ENCODE data around the gene GGN. TPM values are rescaled to one million over a fixed set of nuclear protein-coding genes. Genes with fewer than 3 reads are reported as not detected.

Gene GGN
- total RNA-seq, 8 experiments from 2014 or later, result 0.41 to 3.2 (median 1.5) TPM

GRCh38 chr19:38392707-38393308 lies 5.0 kb upstream of the GGN start:
- ATAC-seq (replicated peaks in 6 of 8), result peak in 1 of 8 experiments; percentile 4
- no peak overlapping the region for H3K27ac ChIP-seq
- WGBS, 10 experiments, result 20 to 100% (median 70%) methylated on average over 1 to 6 of the region's 6 CpGs; no CpG with 5 or more reads in 1 of the 10 experiments
- no peak overlapping the region for H3K4me3 ChIP-seq
- in situ Hi-C loops (cut with MboI; ENCODE audit: low pct_unique_long_range_greater_than_20kb in 2 of 9, low sequenced_read_pairs in 9 of 9, unreplicated experiment in 9 of 9), result no loop called here
- peaks cover 4 to 5% of the 10 kb centered on the region in 2 donors for H3K4me1 ChIP-seq (replicated peaks in 1 of 2)

GRCh38 chr19:38391911-38392464 lies 4.2 kb upstream of the GGN start:
- no peak for ATAC-seq (replicated peaks in 6 of 8)
- 0 to 86% (median 68%) methylated on average over 1 to 4 of the region's 8 CpGs; no CpG with 5 or more reads in 5 of the 10 experiments for WGBS, 10 experiments

GRCh38 chr19:38389957-38390924 lies 2.4 kb upstream of the GGN start:
- WGBS, 10 experiments, result 0 to 40% (median 40%) methylated on average over 1 of the region's 22 CpGs; no CpG with 5 or more reads in 7 of the 10 experiments
- peak overlapping the region in 1 of 2 donors; percentile 6 for H3K27ac ChIP-seq
- in situ Hi-C loops (cut with MboI; ENCODE audit: low pct_unique_long_range_greater_than_20kb in 2 of 9, low sequenced_read_pairs in 9 of 9, unreplicated experiment in 9 of 9), result no loop called here
- no peak for ATAC-seq (replicated peaks in 6 of 8)
- peak overlapping the region; percentile 74 to 98 (median 77) for H3K4me3 ChIP-seq
- H3K4me1 ChIP-seq (replicated peaks in 1 of 2), result peaks cover 4 to 14% of the 10 kb centered on the region in 2 donors

More at GRCh38 chr19:38391911-38392464, 4.2 kb upstream of the GGN start:
- peaks cover 4 to 8% of the 10 kb centered on the region in 2 donors for H3K4me1 ChIP-seq (replicated peaks in 1 of 2)
- no peak overlapping the region for H3K27ac ChIP-seq
- in situ Hi-C loops (cut with MboI; ENCODE audit: low pct_unique_long_range_greater_than_20kb in 2 of 9, low sequenced_read_pairs in 9 of 9, unreplicated experiment in 9 of 9), result no loop called here
- no peak overlapping the region for H3K4me3 ChIP-seq

GRCh38 chr19:38389101-38389925 lies 1.5 kb upstream of the GGN start:
- WGBS, 10 experiments, result 0% methylated on average over 1 to 5 of the region's 28 CpGs; no CpG with 5 or more reads in 7 of the 10 experiments
- peak overlapping the region; percentile 74 to 98 (median 77) for H3K4me3 ChIP-seq
- H3K27ac ChIP-seq, result peak overlapping the region; percentile 67 to 80
- in situ Hi-C loops (cut with MboI; ENCODE audit: low pct_unique_long_range_greater_than_20kb in 2 of 9, low sequenced_read_pairs in 9 of 9, unreplicated experiment in 9 of 9), result no loop called here
- peak in 7 of 8 experiments; percentile 7 to 38 (median 12) for ATAC-seq (replicated peaks in 6 of 8)
- H3K4me1 ChIP-seq (replicated peaks in 1 of 2), result peaks cover 4 to 14% of the 10 kb centered on the region in 2 donors

- Histone ChIP-seq H3K27ac (peak within 1 kb of the TSS; percentile 67 to 80), H3K4me3 (peak within 1 kb of the TSS; percentile 74 to 98 (median 77)), H3K4me1 (replicated peaks in 1 of 2) (peaks cover 4 to 14% of the 10 kb centered on the region in 2 donors)
- 0 to 7% methylated on average over 2 to 3 of the region's 46 CpGs; no CpG with 5 or more reads in 8 of the 10 experiments for WGBS, 10 experiments
- in situ Hi-C loops (cut with MboI; ENCODE audit: low pct_unique_long_range_greater_than_20kb in 2 of 9, low sequenced_read_pairs in 9 of 9, unreplicated experiment in 9 of 9), result no loop called here
- ATAC-seq (replicated peaks in 6 of 8), result peak; percentile 0 to 46 (median 32)
Observed at GRCh38 chr19:38388349-38389100, 691 bp upstream of the GGN start, which contains the start of gene SPRED3. TSS of gene SPRED3 (plus strand) at chr19:38388697. CDS start at chr19:38390303, 1,606 bp downstream.

- ATAC-seq (replicated peaks in 6 of 8), result no peak
- in situ Hi-C loops (cut with MboI; ENCODE audit: low pct_unique_long_range_greater_than_20kb in 2 of 9, low sequenced_read_pairs in 9 of 9, unreplicated experiment in 9 of 9), result no loop called here
- Histone ChIP-seq H3K4me1 (replicated peaks in 1 of 2) (peaks cover 4 to 14% of the 10 kb centered on the region in 2 donors), H3K27ac (peak overlapping the region; percentile 67 to 80), H3K4me3 (peak overlapping the region; percentile 74 to 98 (median 77))
- 0 to 55% (median 11%) methylated on average over 1 to 5 of the region's 36 CpGs; no CpG with 5 or more reads in 5 of the 10 experiments for WGBS, 10 experiments
Observed at GRCh38 chr19:38386971-38387549, 774 bp downstream of the GGN start.

GRCh38 chr19:38386300-38386970 lies 1.4 kb downstream of the GGN start:
- H3K4me1 ChIP-seq (replicated peaks in 1 of 2), result peaks cover 4 to 14% of the 10 kb centered on the region in 2 donors
- no peak overlapping the region for H3K27ac ChIP-seq
- ATAC-seq (replicated peaks in 6 of 8), result no peak
- H3K4me3 ChIP-seq, result peak overlapping the region in 3 of 5 donors; percentile 74 to 98 (median 77)
- WGBS, 10 experiments, result 24 to 80% methylated on average over 1 to 5 of the region's 61 CpGs; no CpG with 5 or more reads in 8 of the 10 experiments
- in situ Hi-C loops (cut with MboI; ENCODE audit: low pct_unique_long_range_greater_than_20kb in 2 of 9, low sequenced_read_pairs in 9 of 9, unreplicated experiment in 9 of 9), result no loop called here

GRCh38 chr19:38385804-38386257 lies 2.0 kb downstream of the GGN start:
- H3K27ac ChIP-seq, result no peak overlapping the region
- WGBS, 10 experiments, result 94% methylated on average over 20 of the region's 40 CpGs; no CpG with 5 or more reads in 9 of the 10 experiments
- ATAC-seq (replicated peaks in 6 of 8), result no peak
- peaks cover 4 to 14% of the 10 kb centered on the region in 2 donors for H3K4me1 ChIP-seq (replicated peaks in 1 of 2)
- no peak overlapping the region for H3K4me3 ChIP-seq
- in situ Hi-C loops (cut with MboI; ENCODE audit: low pct_unique_long_range_greater_than_20kb in 2 of 9, low sequenced_read_pairs in 9 of 9, unreplicated experiment in 9 of 9), result no loop called here

GRCh38 chr19:38385057-38385803 lies 2.6 kb downstream of the GGN start:
- H3K4me3 ChIP-seq, result no peak overlapping the region
- no peak for ATAC-seq (replicated peaks in 6 of 8)
- WGBS, 10 experiments, result 76 to 100% (median 90%) methylated on average over 1 to 7 of the region's 40 CpGs; no CpG with 5 or more reads in 6 of the 10 experiments
- no peak overlapping the region for H3K27ac ChIP-seq
- in situ Hi-C loops (cut with MboI; ENCODE audit: low pct_unique_long_range_greater_than_20kb in 2 of 9, low sequenced_read_pairs in 9 of 9, unreplicated experiment in 9 of 9), result no loop called here
- peaks cover 4 to 14% of the 10 kb centered on the region in 2 donors for H3K4me1 ChIP-seq (replicated peaks in 1 of 2)

GRCh38 chr19:38384209-38385027 lies 3.4 kb downstream of the GGN start:
- no peak overlapping the region for H3K4me3 ChIP-seq
- no peak overlapping the region for H3K27ac ChIP-seq
- no peak for ATAC-seq (replicated peaks in 6 of 8)
- WGBS, 10 experiments, result 40 to 100% (median 74%) methylated on average over 1 to 3 of the region's 10 CpGs; no CpG with 5 or more reads in 4 of the 10 experiments
- in situ Hi-C loops (cut with MboI; ENCODE audit: low pct_unique_long_range_greater_than_20kb in 2 of 9, low sequenced_read_pairs in 9 of 9, unreplicated experiment in 9 of 9), result no loop called here
- H3K4me1 ChIP-seq (replicated peaks in 1 of 2), result peaks cover 0 to 9% of the 10 kb centered on the region in 2 donors
